Heart left ventricle (tissue), 16 donors: ENCODE results near the gene SULT2B1. TPM values are rescaled to one million over a fixed set of nuclear protein-coding genes. Genes with fewer than 3 reads are reported as not detected.

Experiments used
- ATAC-seq, 4 donors: fragments of 200-7000 bp; cut with Tn5 transposase; one replicate each; pipeline ENCODE4 v1.9.1; 2020 to 2022; ENCODE audit warnings: moderate library complexity in 4 of 4, mild to moderate bottlenecking in 3 of 4, moderate number of reproducible peaks in 1 of 4
- DNase-seq, 5 donors: peaks; one replicate each; pipeline ENCODE4 v3.0.0-alpha.2; 2020
- H3K27ac ChIP-seq, 12 donors: fragments of 200-600 bp; sonication (generic) in 4 of 12; one replicate each; pipeline versions ENCODE4 v1.5.0 to v1.8.0; 2016 to 2022; ENCODE audit warnings: mild to moderate bottlenecking in 2 of 12
- H3K27me3 ChIP-seq, 9 donors: fragments of 200-600 bp; sonication (generic) in 2 of 9; one replicate each; pipeline versions ENCODE4 v1.5.1 to v1.8.0; 2016 to 2022; ENCODE audit warnings: mild to moderate bottlenecking in 3 of 9
- H3K36me3 ChIP-seq, 9 donors: fragments of 200-600 bp; sonication (generic) in 2 of 9; one replicate each; pipeline versions ENCODE4 v1.5.0 to v1.8.0; 2018 to 2022; ENCODE audit warnings: mild to moderate bottlenecking in 2 of 9
- H3K4me1 ChIP-seq, 12 donors: fragments of 200-600 bp; sonication (generic) in 4 of 12; one replicate each; pipeline versions ENCODE4 v1.5.0 to v1.8.0; 2016 to 2022; ENCODE audit warnings: mild to moderate bottlenecking in 3 of 12
- H3K4me3 ChIP-seq, 12 donors: fragments of 200-600 bp; sonication (generic) in 4 of 12; one replicate each; pipeline versions ENCODE4 v1.5.0 to v1.8.0; 2017 to 2022; ENCODE audit warnings: mild to moderate bottlenecking in 9 of 12, moderate library complexity in 4 of 12
- H3K9me3 ChIP-seq, 12 donors: fragments of 200-600 bp; sonication (generic) in 4 of 12; one replicate each; pipeline versions ENCODE4 v1.5.0 to v1.8.0; 2016 to 2022; ENCODE audit warnings: mild to moderate bottlenecking in 1 of 12
- CTCF ChIP-seq, 12 donors: fragments of 200-600 bp; sonication (generic) in 4 of 12; IDR thresholded peaks; one replicate each; pipeline versions ENCODE4 v1.5.0 to v1.8.0; 2018 to 2022; ENCODE audit warnings: antibody characterized with exemption in 12 of 12, mild to moderate bottlenecking in 5 of 12
- POLR2A ChIP-seq, 2 donors: fragments of 450-650 bp; IDR thresholded peaks; one replicate each; pipeline ENCODE4 v1.6.1; 2017; ENCODE audit warnings: antibody characterized with exemption in 2 of 2, mild to moderate bottlenecking in 2 of 2, moderate library complexity in 2 of 2
- WGBS, 4 donors: extraction: QIAGEN DNeasy Blood & Tissue Kit in 2 of 4; methylation state at CpG; one replicate each; pipeline versions ENCODE4 v1.1.5 to v1.1.7; 2013 to 2018; 5-methylcytosine and 5-hydroxymethylcytosine counted together
- intact Hi-C, 10 donors: fragments of 100-400 bp; cut with DNase I; formaldehyde crosslinking; loops; one replicate each; pipeline versions ENCODE4 v1.11.1 to v1.14.2; 2022
- polyA plus RNA-seq, 2 donors: library from polyadenylated mRNA; stranded (reverse); fragments of 200-250 nt; gene quantifications; one replicate each; pipeline ENCODE4 v1.2.3, GENCODE V29; 2013
- total RNA-seq, 9 donors: library from RNA; depleted of rRNA in 2 of 9; stranded (reverse); fragments of >200 nt in 2 of 9; fragmentation: NEBNext Ultra II Directional in 3 of 9; extraction: Animal tissue kit (Norgen Biotek cat#: 25700) in 3 of 9; gene quantifications; one replicate each; pipeline versions ENCODE4 v1.1.0 to v1.2.4, GENCODE V29; 2016 to 2023
- donor health status: ischemic (EF 13 %, LVEDD 7.1; RV severe dilation, severe dysfunction).
- donor health status: healthy with polysubstance abuse.
- donor health status: DM: no; HTN: yes; CAD: no.
- donor health status: DM: no; HTN: no; CAD: no.
- donor health status: ischemic (EF 25% LVEDD 6.9; RV normal size, moderate dysfunction).
- donor health status: ischemic (EF 25% LVEDD 5.7; RV mildly dilated, moderate dysfunction).
- donor health status: healthy.
- donor health status: DM: yes; HTN: yes; CAD: no.
- donor health status: ischemic (EF 35%, LVEDD 5.7; RV mildly dilated, moderate dysfunction).
- donor health status: nonischemic (EF 11% LVEDD 7.7; RV severe dilation, severe dysfunction).
- donor health status: DM: yes; HTN: yes; CAD: no.
- donor health status: PGD.
- donor health status: ischemic (EF 29% LVEDD 5.4; RV normal size, mild dysfunction).
- donor health status: nonischemic (EF 23%, LVEDD 6.1; RV moderate dilation, normal function).

The SULT2B1 gene
- total and polyA plus RNA-seq, 11 donors, result 0.19 to 0.45 TPM; not detected in 9

GRCh38 chr19:48603449-48603848, 51.5 kb downstream of the SULT2B1 start:
- 88 to 92% (median 91%) methylated on average over 30 to 39 of the region's 39 CpGs for WGBS, 4 donors
- TF ChIP-seq CTCF (IDR thresholded peaks at IDR 0.05), result no peak
- no peak for TF ChIP-seq POLR2A (IDR thresholded peaks at IDR 0.05)
- H3K27me3 ChIP-seq, result peaks cover 0 to 12% (median 0%) of the 10 kb centered on the region in 9 donors
- no peak for ATAC-seq
- no peaks in the 10 kb centered on the region for H3K9me3 ChIP-seq
- no peaks in the 10 kb centered on the region for H3K36me3 ChIP-seq
- no peaks in the 10 kb centered on the region for H3K4me1 ChIP-seq
- H3K27ac ChIP-seq, result no peak overlapping the region
- intact Hi-C loops, result no loop called here
- H3K4me3 ChIP-seq, result no peak overlapping the region
- no peak for DNase-seq

GRCh38 chr19:48603850-48604249, 51.9 kb downstream of the SULT2B1 start:
- no peak for TF ChIP-seq POLR2A (IDR thresholded peaks at IDR 0.05)
- TF ChIP-seq CTCF (IDR thresholded peaks at IDR 0.05), result no peak
- 87 to 97% (median 92%) methylated on average over 8 to 9 of the region's 9 CpGs for WGBS, 4 donors
- intact Hi-C loops, result no loop called here
- DNase-seq, result no peak
- H3K9me3 ChIP-seq, result no peaks in the 10 kb centered on the region
- H3K4me1 ChIP-seq, result peaks cover 0 to under 1% (median 0%) of the 10 kb centered on the region in 12 donors
- H3K27me3 ChIP-seq, result peaks cover 0 to 10% (median 0%) of the 10 kb centered on the region in 9 donors
- H3K36me3 ChIP-seq, result no peaks in the 10 kb centered on the region
- ATAC-seq, result no peak
- H3K27ac ChIP-seq, result no peak overlapping the region
- H3K4me3 ChIP-seq, result no peak overlapping the region

- no peak within 1 kb of the TSS for H3K27ac ChIP-seq
- H3K4me1 ChIP-seq, result peaks cover 0 to 4% (median 0%) of the 10 kb centered on the region in 12 donors
- no peak within 1 kb of the TSS for H3K4me3 ChIP-seq
- intact Hi-C loops, result no loop called here
- no peaks in the 10 kb centered on the region for H3K36me3 ChIP-seq
- DNase-seq, result no peak
- WGBS, 4 donors, result 86 to 88% (median 88%) methylated on average over 29 to 39 of the region's 39 CpGs
- no peaks in the 10 kb centered on the region for H3K9me3 ChIP-seq
- no peak for ATAC-seq
- TF ChIP-seq POLR2A (IDR thresholded peaks at IDR 0.05), result no peak
- TF ChIP-seq CTCF (IDR thresholded peaks at IDR 0.05), result no peak
- no peaks in the 10 kb centered on the region for H3K27me3 ChIP-seq
Measured at GRCh38 chr19:48606463-48607358, 54.7 kb downstream of the SULT2B1 start, which contains the start of gene SPACA4. TSS of gene SPACA4 (plus strand) at chr19:48606742. CDS start at chr19:48606979, 237 bp downstream.

- TF ChIP-seq CTCF (IDR thresholded peaks at IDR 0.05) (no peak), POLR2A (IDR thresholded peaks at IDR 0.05) (no peak)
- Histone ChIP-seq H3K9me3 (no peaks in the 10 kb centered on the region), H3K27ac (no peak overlapping the region), H3K4me1 (peaks cover 0 to 4% (median 0%) of the 10 kb centered on the region in 12 donors), H3K36me3 (no peaks in the 10 kb centered on the region), H3K27me3 (no peaks in the 10 kb centered on the region), H3K4me3 (no peak overlapping the region)
- 81 to 84% (median 83%) methylated on average over 7 of the region's 7 CpGs for WGBS, 4 donors
- DNase-seq (no peak), ATAC-seq (no peak)
- intact Hi-C loops, result no loop called here
Measured at GRCh38 chr19:48607359-48607755, 55.4 kb downstream of the SULT2B1 start.
